ENCODE results near the gene LCP1.

DNA sequence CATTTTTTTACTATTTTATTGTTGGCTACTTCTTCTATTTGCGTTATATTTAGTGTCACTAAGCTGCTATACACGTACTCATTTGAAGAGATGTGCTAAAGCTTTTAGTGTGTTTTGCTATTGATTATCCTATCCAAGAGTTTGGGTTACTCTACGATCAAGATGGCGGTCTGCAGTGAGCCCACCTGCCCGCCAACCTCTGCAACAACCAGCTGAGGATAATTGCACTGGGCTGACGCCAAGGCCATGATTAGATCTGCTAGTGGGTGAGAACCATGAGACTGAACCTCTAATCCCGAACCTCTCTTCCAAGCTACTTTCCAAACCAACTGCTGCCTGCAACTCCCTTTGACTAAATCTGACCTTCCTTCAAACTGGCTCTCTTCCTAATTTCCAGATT, 78.9 kb downstream of the LCP1 start:
- TF ChIP-seq TAF1 (IDR thresholded peaks at IDR 0.05; ENCODE audit: borderline replicate concordance, insufficient read depth, low read length): no peak
- no peak for TF ChIP-seq SIN3A (IDR thresholded peaks at IDR 0.05; ENCODE audit: borderline replicate concordance, insufficient read depth, low read length)
- no peak for TF ChIP-seq POLR2AphosphoS5 (IDR thresholded peaks at IDR 0.05; ENCODE audit: low read depth, low read length)
- TF ChIP-seq, protein P1, sequence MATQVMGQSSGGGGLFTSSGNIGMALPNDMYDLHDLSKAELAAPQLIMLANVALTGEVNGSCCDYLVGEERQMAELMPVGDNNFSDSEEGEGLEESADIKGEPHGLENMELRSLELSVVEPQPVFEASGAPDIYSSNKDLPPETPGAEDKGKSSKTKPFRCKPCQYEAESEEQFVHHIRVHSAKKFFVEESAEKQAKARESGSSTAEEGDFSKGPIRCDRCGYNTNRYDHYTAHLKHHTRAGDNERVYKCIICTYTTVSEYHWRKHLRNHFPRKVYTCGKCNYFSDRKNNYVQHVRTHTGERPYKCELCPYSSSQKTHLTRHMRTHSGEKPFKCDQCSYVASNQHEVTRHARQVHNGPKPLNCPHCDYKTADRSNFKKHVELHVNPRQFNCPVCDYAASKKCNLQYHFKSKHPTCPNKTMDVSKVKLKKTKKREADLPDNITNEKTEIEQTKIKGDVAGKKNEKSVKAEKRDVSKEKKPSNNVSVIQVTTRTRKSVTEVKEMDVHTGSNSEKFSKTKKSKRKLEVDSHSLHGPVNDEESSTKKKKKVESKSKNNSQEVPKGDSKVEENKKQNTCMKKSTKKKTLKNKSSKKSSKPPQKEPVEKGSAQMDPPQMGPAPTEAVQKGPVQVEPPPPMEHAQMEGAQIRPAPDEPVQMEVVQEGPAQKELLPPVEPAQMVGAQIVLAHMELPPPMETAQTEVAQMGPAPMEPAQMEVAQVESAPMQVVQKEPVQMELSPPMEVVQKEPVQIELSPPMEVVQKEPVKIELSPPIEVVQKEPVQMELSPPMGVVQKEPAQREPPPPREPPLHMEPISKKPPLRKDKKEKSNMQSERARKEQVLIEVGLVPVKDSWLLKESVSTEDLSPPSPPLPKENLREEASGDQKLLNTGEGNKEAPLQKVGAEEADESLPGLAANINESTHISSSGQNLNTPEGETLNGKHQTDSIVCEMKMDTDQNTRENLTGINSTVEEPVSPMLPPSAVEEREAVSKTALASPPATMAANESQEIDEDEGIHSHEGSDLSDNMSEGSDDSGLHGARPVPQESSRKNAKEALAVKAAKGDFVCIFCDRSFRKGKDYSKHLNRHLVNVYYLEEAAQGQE (IDR thresholded peaks at IDR 0.05; ENCODE audit: insufficient read depth in 1 of 2, low read depth in 2 of 2, low read length in 2 of 2): no peak
- no peak for TF ChIP-seq FOXP2 (optimal IDR thresholded peaks at IDR 0.05; ENCODE audit: borderline replicate concordance, extremely low read depth, extremely low read length, insufficient read depth)
